Measurements from ENCODE around the gene SPPL2C. TPM values are rescaled to one million over a fixed set of nuclear protein-coding genes. Genes with fewer than 3 reads are reported as not detected.

The SPPL2C gene
- total and polyA plus RNA-seq, 2 of the 8 experiments (the other 6 are each of a cell fraction or from before 2014, with no cell fraction given) = not detected

DNA sequence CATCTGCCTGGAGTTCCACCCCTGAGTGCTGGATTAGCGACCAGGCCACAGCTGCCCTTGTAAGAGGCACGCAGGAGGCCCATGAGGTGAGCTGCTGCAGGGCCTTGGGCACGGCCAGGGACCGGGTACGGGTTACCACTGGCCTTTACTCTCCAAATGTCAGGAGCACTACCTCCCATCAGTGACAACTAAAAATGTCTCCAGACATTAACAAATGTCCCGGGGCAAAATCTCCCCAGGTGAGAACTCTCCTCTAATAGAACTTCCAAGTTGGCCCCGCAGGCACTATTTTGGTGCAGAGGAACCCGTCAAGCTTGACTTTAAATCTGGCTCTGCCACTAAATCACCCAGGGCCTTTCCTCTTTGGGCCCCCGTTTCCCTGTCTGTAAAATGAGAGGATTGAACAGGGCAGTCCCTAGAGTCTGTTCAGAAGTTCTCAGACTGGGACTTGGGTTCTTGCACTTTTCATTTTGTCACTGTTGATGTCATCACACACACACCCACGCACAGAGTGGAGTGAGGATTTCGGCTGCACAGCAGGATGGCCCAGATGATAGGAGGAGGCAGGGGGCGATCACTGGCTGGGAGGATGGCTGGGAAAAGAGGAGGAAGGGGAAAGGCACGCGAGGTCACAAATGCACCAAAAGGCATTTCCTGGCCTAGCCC, 25.1 kb downstream of the SPPL2C start:
- ChIA-PET CTCF (ENCODE audit: partially characterized antibody) (interaction anchor here (0.9 to 1.5 kb wide), 4 partner anchors 12 to 233 kb away, joined by 3 to 4 read pairs (median 3); no protein-coding TSS in a partner anchor), POLR2A (ENCODE audit: partially characterized antibody) (interaction anchor here (0.7 kb wide), 1 partner anchor 12 kb away, joined by 3 read pairs; no protein-coding TSS in a partner anchor)
- no peak overlapping the region for H4K91ac ChIP-seq (replicated peaks; ENCODE audit: insufficient read length, low read length)
- TF ChIP-seq ZNF274 (IDR thresholded peaks at IDR 0.05; ENCODE audit: borderline replicate concordance, extremely low read depth, low read length) (no peak), KDM1A (IDR thresholded peaks at IDR 0.05; ENCODE audit: borderline replicate concordance, low read length) (no peak), MAFK (IDR thresholded peaks at IDR 0.05; ENCODE audit: low read depth, low read length) (no peak), CHD2 (IDR thresholded peaks at IDR 0.05; ENCODE audit: low read length) (no peak), HDAC6 (IDR thresholded peaks at IDR 0.05; ENCODE audit: low read depth, low read length) (no peak), NANOG (IDR thresholded peaks at IDR 0.05; ENCODE audit: insufficient read depth, low read depth, low read length, poor library complexity, severe bottlenecking) (no peak), EGR1 (IDR thresholded peaks at IDR 0.05; ENCODE audit: borderline replicate concordance, low read depth, low read length) (no peak)
- TF ChIP-seq, protein P1, sequence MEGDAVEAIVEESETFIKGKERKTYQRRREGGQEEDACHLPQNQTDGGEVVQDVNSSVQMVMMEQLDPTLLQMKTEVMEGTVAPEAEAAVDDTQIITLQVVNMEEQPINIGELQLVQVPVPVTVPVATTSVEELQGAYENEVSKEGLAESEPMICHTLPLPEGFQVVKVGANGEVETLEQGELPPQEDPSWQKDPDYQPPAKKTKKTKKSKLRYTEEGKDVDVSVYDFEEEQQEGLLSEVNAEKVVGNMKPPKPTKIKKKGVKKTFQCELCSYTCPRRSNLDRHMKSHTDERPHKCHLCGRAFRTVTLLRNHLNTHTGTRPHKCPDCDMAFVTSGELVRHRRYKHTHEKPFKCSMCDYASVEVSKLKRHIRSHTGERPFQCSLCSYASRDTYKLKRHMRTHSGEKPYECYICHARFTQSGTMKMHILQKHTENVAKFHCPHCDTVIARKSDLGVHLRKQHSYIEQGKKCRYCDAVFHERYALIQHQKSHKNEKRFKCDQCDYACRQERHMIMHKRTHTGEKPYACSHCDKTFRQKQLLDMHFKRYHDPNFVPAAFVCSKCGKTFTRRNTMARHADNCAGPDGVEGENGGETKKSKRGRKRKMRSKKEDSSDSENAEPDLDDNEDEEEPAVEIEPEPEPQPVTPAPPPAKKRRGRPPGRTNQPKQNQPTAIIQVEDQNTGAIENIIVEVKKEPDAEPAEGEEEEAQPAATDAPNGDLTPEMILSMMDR (IDR thresholded peaks at IDR 0.05; ENCODE audit: control extremely low read depth in 1 of 3, insufficient read depth in 1 of 3, low read depth in 1 of 3, low read length in 3 of 3) = no peak
- TF ChIP-seq, protein P2, sequence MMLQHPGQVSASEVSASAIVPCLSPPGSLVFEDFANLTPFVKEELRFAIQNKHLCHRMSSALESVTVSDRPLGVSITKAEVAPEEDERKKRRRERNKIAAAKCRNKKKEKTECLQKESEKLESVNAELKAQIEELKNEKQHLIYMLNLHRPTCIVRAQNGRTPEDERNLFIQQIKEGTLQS (IDR thresholded peaks at IDR 0.05; ENCODE audit: insufficient read depth, low read depth, low read length) = no peak

More for the DNA sequence above, 25.1 kb downstream of the SPPL2C start:
- Histone ChIP-seq H3K23ac (ENCODE audit: insufficient read length) (no peak overlapping the region), H2BK120ac (replicated peaks; ENCODE audit: low read depth, low read length) (no peak overlapping the region), H3K4me2 (ENCODE audit: insufficient read depth in 1 of 2, low read depth in 2 of 2, low read length in 2 of 2) (no peak overlapping the region), H4K8ac (ENCODE audit: extremely low read depth, insufficient read depth, low read length) (no peak overlapping the region; the same call in 1 of the 2 replicates), H3K18ac (ENCODE audit: extremely low read depth, low read length) (no peak overlapping the region), H3K9me3 (ENCODE audit: insufficient read depth in 2 of 2, low read depth in 1 of 2, low read length in 1 of 2) (no peaks in the 10 kb centered on the region), H3K4me1 (replicated peaks in 1 of 4; ENCODE audit: control insufficient read depth in 3 of 4, insufficient read depth in 4 of 4, low read length in 3 of 4) (no peaks in the 10 kb centered on the region; a peak in 1 of 7 replicates), H3K27me3 (replicated peaks in 1 of 4; ENCODE audit: control insufficient read depth in 3 of 4, extremely low read depth in 1 of 4, insufficient read depth in 3 of 4, low read length in 3 of 4) (no peaks in the 10 kb centered on the region; a peak in 2 of 7 replicates), H2BK20ac (ENCODE audit: low read length) (no peak overlapping the region), H3K36me3 (ENCODE audit: control insufficient read depth in 2 of 4, insufficient read depth in 4 of 4, low read length in 3 of 4) (no peaks in the 10 kb centered on the region), H3K56ac (replicated peaks; ENCODE audit: insufficient read length, low read depth, low read length) (no peak overlapping the region), H3K4ac (replicated peaks; ENCODE audit: insufficient read length, low read depth, low read length) (no peak overlapping the region), H2AFZ (ENCODE audit: low read length) (no peak overlapping the region), H3K4me3 (ENCODE audit: extremely low read depth in 1 of 4, insufficient read depth in 2 of 4, low read depth in 3 of 4, low read length in 4 of 4) (no peak overlapping the region), H4K5ac (ENCODE audit: insufficient read length, low read depth, low read length) (no peak overlapping the region), H3K27ac (ENCODE audit: low read depth, low read length) (no peak overlapping the region), H3K23me2 (ENCODE audit: low read depth, low read length) (no peaks in the 10 kb centered on the region), H2BK5ac (ENCODE audit: low read depth, low read length) (no peak overlapping the region), H3K9ac (replicated peaks in 1 of 4; ENCODE audit: extremely low read depth in 1 of 4, low read depth in 3 of 4, low read length in 3 of 4) (no peak overlapping the region), H4K20me1 (replicated peaks in 1 of 2; ENCODE audit: control insufficient read depth in 1 of 2, insufficient read depth in 2 of 2, low read length in 2 of 2) (no peaks in the 10 kb centered on the region), H2BK15ac (ENCODE audit: low read length) (no peak overlapping the region), H3K79me1 (ENCODE audit: low read depth, low read length) (no peaks in the 10 kb centered on the region), H3K79me2 (ENCODE audit: control insufficient read depth in 1 of 2, insufficient read depth in 2 of 2, low read length in 2 of 2) (no peaks in the 10 kb centered on the region), H2AK5ac (ENCODE audit: low read depth, low read length) (no peak overlapping the region), H2BK12ac (ENCODE audit: low read depth, low read length) (no peak overlapping the region), H3K14ac (ENCODE audit: insufficient read length) (no peak overlapping the region)
- FAIRE-seq (no peak), DNase-seq (ENCODE audit: low read depth in 1 of 2, low spot score in 2 of 2) (no peak)
- 67% methylated on average over 14 of the region's 14 CpGs; no CpG with 5 or more reads in 1 of the 2 experiments for WGBS, 2 experiments (ENCODE audit: extremely low coverage in 1 of 2, insufficient coverage in 1 of 2, insufficient read length in 1 of 2, insufficient replicate concordance in 2 of 2, low coverage in 1 of 2, low lambda C conversion rate in 2 of 2, missing lambda C conversion rate in 1 of 2)

All from H1 (cell line).